Stimulated activated CD8-positive, alpha-beta memory T cell treated with anti-CD3 and anti-CD28 coated beads, Interleukin-4, amount 100 ng/mL, for 48 hours (primary cell): Measurements from ENCODE around the gene MAP4K1.

Source experiments
- DNase-seq: peaks from one replicate; pipeline ENCODE4 v3.0.0-alpha.2; 2020

The MAP4K1 gene

DNA sequence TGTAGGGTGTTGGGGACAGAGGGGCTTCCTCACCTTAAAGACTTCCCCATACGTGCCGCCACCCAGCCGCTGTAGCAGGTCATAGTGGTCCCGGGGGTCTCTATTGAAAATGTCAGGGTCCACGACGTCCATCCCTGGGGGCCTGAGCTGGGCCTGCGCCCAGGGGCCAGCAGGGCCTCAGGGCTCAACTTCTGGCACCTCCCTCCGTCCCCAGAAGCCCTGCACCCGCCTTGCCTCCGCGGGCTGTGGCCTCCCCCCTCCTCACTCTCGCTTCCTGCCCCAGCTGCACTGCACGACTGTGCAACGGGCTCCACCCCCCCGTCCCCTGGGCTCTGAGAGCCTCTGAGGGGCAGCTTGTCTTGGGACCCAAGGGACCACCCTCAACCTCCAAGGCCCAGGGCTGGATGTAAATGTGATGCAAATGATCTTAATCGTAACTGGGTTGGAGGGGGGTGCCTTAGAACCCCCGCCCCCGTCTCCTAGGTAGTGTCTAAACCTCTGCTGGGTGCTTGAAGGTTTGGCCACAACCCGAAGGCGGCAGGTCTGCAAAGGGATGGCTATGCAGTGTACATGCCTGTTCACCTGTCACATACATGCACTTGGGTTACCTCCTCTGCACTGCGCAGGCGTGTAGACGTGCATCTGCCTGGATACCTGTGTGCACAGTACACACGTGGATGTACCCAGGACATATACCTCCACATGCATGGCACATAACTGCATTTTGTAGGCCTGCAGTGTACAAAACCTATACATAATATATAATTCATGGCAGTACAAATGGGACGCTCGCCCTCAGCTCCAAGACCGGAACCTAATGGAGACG lies at the start of gene MAP4K1:
Gene MAP4K1 (minus strand): TSS at position 190 of the 826 bp plus-strand sequence. CDS start 58 bp downstream, at position 132.
- DNase-seq = peak; percentile 80

DNA sequence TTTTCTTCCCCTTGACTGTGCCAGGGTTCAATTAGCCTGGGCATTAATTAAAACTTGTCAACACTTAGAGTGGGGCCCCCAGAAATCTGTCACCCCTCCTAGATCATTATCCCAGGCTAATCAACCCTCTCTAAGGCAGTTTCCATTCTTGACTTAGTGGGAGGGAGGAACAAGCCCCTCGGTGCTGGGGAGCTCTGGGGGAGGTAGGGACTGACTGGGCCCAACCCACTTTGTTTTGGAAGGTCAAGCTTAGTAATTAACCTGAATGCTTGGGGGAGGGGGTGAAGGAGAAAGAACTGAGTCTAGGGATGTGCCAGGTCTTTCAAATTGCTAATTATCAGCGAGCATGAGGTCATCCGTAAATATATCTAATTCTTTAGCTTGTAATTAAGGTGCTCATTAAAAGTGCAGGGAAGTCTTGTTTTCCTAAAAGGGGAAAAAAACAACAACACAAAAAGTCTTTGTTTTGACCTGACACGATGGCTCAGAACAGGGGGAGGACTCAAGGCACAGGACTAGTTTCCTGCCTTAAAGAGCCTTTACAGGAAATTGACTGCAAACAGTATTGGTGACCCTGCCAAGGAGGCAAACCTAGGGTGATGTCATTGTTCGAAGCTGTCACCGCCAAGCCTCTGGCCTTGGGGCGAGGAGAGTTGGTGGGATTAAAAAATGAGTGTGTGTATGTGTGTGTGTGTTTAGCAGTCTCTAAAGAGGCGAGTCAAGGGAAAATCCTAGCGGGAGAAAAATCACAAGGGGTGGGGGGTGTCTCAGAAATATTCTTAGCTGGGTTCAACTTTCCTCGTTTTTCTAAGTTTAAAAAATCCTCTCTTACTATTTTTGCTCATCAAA lies 49.1 kb upstream of the MAP4K1 start:
- peak; percentile 42 for DNase-seq

DNA sequence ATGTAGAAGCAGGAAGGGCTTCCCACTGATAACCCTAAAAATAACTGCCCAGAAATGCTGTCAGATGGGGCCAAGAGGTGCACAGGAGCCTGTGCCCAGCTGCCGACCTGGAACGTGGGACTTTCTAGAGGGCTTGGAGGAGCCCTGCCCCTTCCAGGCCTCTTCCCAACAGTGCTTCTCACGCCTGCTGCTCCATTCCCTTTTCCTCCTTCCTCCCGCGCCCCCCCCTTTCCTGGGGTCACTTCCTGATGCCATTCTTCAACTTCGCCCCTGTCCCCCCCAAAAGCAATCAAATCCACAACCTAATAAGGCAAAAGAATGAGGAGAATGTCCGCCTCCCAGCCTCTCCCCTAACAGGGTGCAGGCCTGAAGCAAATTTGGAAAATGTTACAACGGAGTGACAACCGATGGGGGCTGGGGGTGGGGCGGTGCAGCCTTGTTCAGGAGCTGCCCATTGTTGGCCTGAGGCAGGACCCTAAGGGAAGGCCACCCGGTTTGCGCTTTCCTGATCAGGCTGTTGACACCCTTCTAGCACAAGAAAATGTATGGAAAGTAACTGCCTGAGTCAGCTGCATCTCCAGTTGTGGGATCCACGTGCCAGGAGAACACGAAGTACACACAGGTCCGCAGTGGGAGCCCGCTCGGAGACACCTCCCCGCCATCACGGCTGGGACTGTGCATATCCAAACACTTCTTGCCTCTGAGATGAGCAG lies 48.4 kb upstream of the MAP4K1 start:
- no peak for DNase-seq

GRCh38 chr19:38665219-38665931 lies 47.6 kb upstream of the MAP4K1 start:
- no peak for DNase-seq

- no peak for DNase-seq
Measured at GRCh38 chr19:38664503-38665211, 46.9 kb upstream of the MAP4K1 start.

GRCh38 chr19:38663957-38664502 lies 46.3 kb upstream of the MAP4K1 start:
- no peak for DNase-seq

- DNase-seq = no peak
Measured at GRCh38 chr19:38663156-38663651, 45.5 kb upstream of the MAP4K1 start.

DNA sequence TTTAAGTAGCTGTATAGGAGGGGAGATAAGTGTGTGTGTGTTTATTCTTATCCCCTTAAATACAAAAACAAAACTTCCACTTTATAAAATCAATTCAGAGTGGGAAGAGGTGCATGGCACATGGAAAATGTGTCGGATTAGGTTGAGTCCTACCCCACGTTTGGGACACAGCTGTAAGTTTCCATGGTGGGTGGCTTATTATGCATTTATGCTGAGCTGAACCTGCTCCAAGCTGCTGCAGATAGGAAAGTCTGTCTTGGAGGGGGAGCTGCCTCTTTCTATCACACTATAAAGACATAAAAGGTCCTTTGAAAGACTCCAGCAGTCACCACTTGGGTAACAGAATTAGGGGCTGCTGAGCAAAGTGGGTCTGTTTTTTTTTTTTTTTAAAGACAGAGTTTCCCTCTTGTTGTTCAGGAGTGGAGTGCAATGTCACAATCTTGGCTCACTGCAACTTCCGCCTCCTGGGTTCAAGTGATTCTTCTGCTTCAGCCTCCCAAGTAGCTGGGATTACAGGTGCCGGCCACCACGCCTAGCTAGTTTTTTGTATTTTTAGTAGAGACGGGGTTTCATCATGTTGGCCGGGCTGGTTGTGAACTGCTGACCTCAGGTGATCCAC lies 44.9 kb upstream of the MAP4K1 start:
- no peak for DNase-seq

DNA sequence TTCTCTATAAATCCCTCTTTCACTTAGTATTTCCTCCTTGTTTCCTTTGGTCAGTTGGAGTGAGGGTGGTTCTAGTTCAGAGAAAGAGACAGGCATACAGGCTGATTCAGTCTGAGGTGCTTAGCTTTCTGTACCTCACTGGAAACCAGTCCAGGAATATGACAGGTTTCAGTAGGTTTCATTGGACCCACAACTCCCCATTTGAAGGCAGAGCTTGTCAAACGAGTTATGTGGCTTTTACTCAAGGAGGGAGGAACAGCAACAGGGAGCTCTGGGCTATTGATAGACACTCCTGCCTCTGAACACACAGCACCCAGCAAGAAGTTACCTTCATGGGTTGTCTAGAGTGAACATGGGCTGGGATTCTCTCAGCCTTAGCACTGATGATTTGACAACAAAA lies 44.2 kb upstream of the MAP4K1 start:
- DNase-seq = no peak

- DNase-seq = no peak
Measured at GRCh38 chr19:38661136-38661535, 43.4 kb upstream of the MAP4K1 start.

DNA sequence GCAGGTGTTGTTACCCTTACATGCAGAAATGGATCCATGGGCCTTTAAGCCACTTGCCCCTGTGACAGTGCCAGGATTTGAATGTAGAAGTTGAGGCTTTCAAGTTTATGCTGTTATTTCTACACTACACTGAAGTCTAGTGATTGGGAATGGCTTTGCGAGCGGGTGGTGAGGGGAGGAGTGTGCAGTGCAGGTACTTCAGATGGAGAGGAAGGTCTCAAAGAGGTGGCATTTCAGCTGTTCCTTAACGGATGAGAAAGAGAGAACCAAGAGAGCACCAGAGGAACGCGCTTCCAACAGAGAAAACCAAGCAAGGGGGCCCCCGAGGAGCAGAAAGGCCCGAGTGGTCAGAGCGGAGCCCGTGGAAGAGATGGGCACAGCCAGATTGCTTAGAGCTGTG lies 43.0 kb upstream of the MAP4K1 start:
- no peak for DNase-seq

GRCh38 chr19:38658462-38659306 lies 40.9 kb upstream of the MAP4K1 start:
- no peak for DNase-seq

DNA sequence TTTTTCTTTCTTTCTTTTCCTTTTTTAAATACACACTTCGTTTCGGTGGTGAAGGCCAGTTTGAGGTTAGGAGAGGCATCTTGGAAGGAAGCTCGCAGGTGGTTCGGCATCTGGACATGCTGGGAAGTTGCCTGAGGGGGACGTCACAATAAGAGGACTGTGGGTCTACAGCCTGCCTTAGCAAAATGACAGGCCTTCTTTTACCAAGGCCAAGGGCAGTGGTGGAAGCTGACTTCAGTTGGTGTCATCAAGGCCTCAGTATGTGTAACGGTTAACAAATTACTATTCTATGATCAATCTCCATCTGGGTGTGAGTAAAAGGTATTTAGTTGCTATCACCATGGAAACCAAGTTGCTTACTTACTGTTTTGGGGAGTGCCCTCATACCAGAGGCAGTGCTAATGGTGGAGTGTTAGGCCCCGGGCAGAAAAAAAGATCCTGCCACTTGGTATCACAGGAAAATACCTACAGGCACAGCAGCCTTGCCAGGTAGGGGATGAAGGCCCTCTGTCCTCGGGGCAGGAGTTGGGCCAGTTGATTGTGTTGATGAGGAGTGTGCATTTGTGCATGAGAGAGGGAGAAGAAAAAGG lies 40.0 kb upstream of the MAP4K1 start:
- no peak for DNase-seq

DNA sequence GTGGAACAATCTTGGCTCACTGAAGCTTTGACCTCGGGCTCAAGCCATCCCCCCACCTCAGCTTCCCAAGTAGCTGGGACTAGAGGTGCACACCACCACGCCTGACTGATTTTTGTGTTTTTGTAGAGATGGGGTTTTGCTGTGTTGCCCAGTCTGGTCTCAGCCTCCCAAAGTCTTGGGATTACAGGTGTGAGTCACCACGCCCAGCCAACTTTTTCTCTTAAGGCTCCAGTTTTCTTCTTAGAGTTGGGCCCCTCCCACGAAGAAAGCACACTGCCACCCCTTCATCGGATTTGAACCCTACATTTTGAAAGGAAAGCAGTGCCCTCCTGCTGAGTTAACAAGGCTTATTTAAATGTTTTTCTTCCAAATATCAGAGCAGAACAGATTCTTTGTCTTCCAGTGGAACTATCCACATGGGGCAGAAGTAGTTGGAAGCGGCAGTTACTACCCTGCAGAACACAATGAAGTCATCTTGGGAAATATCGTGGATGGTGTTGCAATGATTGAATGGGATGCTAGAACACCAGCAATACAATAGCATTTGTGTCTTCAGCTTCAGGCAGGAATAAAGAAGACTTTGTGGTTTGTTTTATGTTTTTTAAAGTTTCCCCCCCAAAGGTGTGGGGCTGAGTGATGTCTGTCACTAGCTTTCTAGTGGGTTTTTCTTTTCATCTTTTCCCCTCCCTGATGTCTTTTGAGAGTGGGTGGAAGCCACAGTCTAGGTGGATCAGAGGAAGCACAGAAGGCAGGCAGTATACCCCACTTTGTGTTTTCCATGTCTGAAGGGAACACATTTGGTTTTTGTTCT lies 38.6 kb upstream of the MAP4K1 start:
- no peak for DNase-seq

- DNase-seq = peak; percentile 65
Measured at GRCh38 chr19:38655148-38655824, 37.5 kb upstream of the MAP4K1 start.

- no peak for DNase-seq
Measured at GRCh38 chr19:38654628-38655055, 36.9 kb upstream of the MAP4K1 start.

- no peak for DNase-seq
Measured at GRCh38 chr19:38653028-38653571, 35.3 kb upstream of the MAP4K1 start.
